SK-N-SH treated with all-trans-retinoic acid at 6 μM for 48 hours (cell line): ENCODE measurements around the gene MYO5B.

Experiments used
- ATAC-seq: fragments of 200-7000 bp; cut with Tn5 transposase; 3 replicates; pipeline ENCODE4 v1.9.1; 2020; ENCODE audit warnings: mild to moderate bottlenecking, moderate library complexity
- ARNTL ChIP-seq: fragments of 450-650 bp; formaldehyde crosslinking; IDR thresholded peaks from 2 replicates; pipeline ENCODE4 v1.5.0; 2020; ENCODE audit warnings: low read depth, mild to moderate bottlenecking, moderate library complexity, borderline replicate concordance
- BACH2 ChIP-seq: fragments of 250-450 bp; sonication (Bioruptor Pico); IDR thresholded peaks from 2 replicates; pipeline ENCODE4 v1.9.0; 2021; ENCODE audit warnings: mild to moderate bottlenecking, borderline replicate concordance
- CREB5 ChIP-seq: fragments of 250-450 bp; sonication (Bioruptor Pico); IDR thresholded peaks from 2 replicates; pipeline ENCODE4 v1.5.1; 2020; ENCODE audit warnings: low read depth, mild to moderate bottlenecking, moderate library complexity
- CSRNP3 ChIP-seq: fragments of 250-450 bp; sonication (Bioruptor Pico); IDR thresholded peaks from 2 replicates; pipeline ENCODE4 v1.5.1; 2021; ENCODE audit warnings: mild to moderate bottlenecking, moderate library complexity
- ESRRG ChIP-seq: fragments of 250-450 bp; sonication (Bioruptor Pico); IDR thresholded peaks from 2 replicates; pipeline ENCODE4 v1.6.1; 2021; ENCODE audit warnings: mild to moderate bottlenecking
- GLIS3 ChIP-seq: fragments of 250-450 bp; sonication (Bioruptor Pico); IDR thresholded peaks from 2 replicates; pipeline ENCODE4 v1.5.0; 2020; ENCODE audit warnings: mild to moderate bottlenecking, moderate library complexity
- ISL1 ChIP-seq: fragments of 250-450 bp; sonication (Bioruptor Pico); IDR thresholded peaks from 2 replicates; pipeline ENCODE4 v2.1.2; 2022; ENCODE audit warnings: mild to moderate bottlenecking, moderate library complexity
- OSR1 ChIP-seq: fragments of 250-450 bp; sonication (Bioruptor Pico); IDR thresholded peaks from 2 replicates; pipeline ENCODE4 v1.8.0; 2022; ENCODE audit warnings: moderate library complexity, mild to moderate bottlenecking, inconsistent platforms
- PATZ1 ChIP-seq: fragments of 250-450 bp; sonication (Bioruptor Pico); IDR thresholded peaks from 2 replicates; pipeline ENCODE4 v1.8.0; 2020; ENCODE audit warnings: mild to moderate bottlenecking, moderate library complexity, borderline replicate concordance
- POU6F1 ChIP-seq: fragments of 250-450 bp; sonication (Bioruptor Pico); IDR thresholded peaks from 2 replicates; pipeline ENCODE4 v1.8.0; 2021; ENCODE audit warnings: low read depth, mild to moderate bottlenecking, moderate library complexity, borderline replicate concordance
- PPARA ChIP-seq: fragments of 250-450 bp; sonication (Bioruptor Pico); IDR thresholded peaks from 2 replicates; pipeline ENCODE4 v1.5.0; 2020; ENCODE audit warnings: mild to moderate bottlenecking, borderline replicate concordance
- RARB ChIP-seq: fragments of 250-450 bp; sonication (Bioruptor Pico); IDR thresholded peaks from 2 replicates; pipeline ENCODE4 v1.8.0; 2021; ENCODE audit warnings: mild to moderate bottlenecking, moderate library complexity
- SNAI2 ChIP-seq: fragments of 250-450 bp; sonication (Bioruptor Pico); IDR thresholded peaks from 2 replicates; pipeline ENCODE4 v1.5.0; 2020; ENCODE audit warnings: mild to moderate bottlenecking, moderate library complexity
- TCF4 ChIP-seq: fragments of 250-450 bp; sonication (Bioruptor Pico); IDR thresholded peaks from 2 replicates; pipeline ENCODE4 v1.8.0; 2021; ENCODE audit warnings: mild to moderate bottlenecking, moderate library complexity, borderline replicate concordance
- TSHZ2 ChIP-seq: fragments of 250-450 bp; sonication (Bioruptor Pico); IDR thresholded peaks from 2 replicates; pipeline ENCODE4 v1.5.0; 2020; ENCODE audit warnings: mild to moderate bottlenecking, moderate library complexity
- ZC3H10 ChIP-seq: fragments of 250-450 bp; sonication (Bioruptor Pico); IDR thresholded peaks from 2 replicates; pipeline ENCODE4 v1.5.1; 2021; ENCODE audit warnings: mild to moderate bottlenecking, moderate library complexity
- ZFP3 ChIP-seq: fragments of 250-450 bp; sonication (Bioruptor Pico); IDR thresholded peaks from 2 replicates; pipeline ENCODE4 v1.5.0; 2020; ENCODE audit warnings: mild to moderate bottlenecking, moderate library complexity
- ZFP30 ChIP-seq: fragments of 450-650 bp; formaldehyde crosslinking; IDR thresholded peaks from 2 replicates; pipeline ENCODE4 v1.5.0; 2022; ENCODE audit warnings: mild to moderate bottlenecking, moderate library complexity
- ZNF565 ChIP-seq: fragments of 450-650 bp; formaldehyde crosslinking; conservative IDR thresholded peaks from 2 replicates; pipeline ENCODE4 v1.5.0; 2020; ENCODE audit warnings: low read depth, mild to moderate bottlenecking, moderate library complexity
- ZNF70 ChIP-seq: fragments of 450-650 bp; formaldehyde crosslinking; IDR thresholded peaks from 2 replicates; pipeline ENCODE4 v1.5.0; 2020; ENCODE audit warnings: mild to moderate bottlenecking, moderate library complexity
- ZNF8 ChIP-seq: fragments of 450-650 bp; formaldehyde crosslinking; IDR thresholded peaks from 2 replicates; pipeline ENCODE4 v1.5.0; 2020; ENCODE audit warnings: mild to moderate bottlenecking, moderate library complexity

The MYO5B gene

GRCh38 chr18:49855711-49856415 lies 339.1 kb downstream of the MYO5B start (continued):
- no peak for TF ChIP-seq TSHZ2

GRCh38 chr18:49854681-49855080 lies 340.3 kb downstream of the MYO5B start:
- ATAC-seq: no peak
- no peak for TF ChIP-seq SNAI2 (CRISPR knock-in tag)
- no peak for TF ChIP-seq BACH2 (CRISPR knock-in tag)
- no peak for TF ChIP-seq ZFP3 (CRISPR knock-in tag)
- TF ChIP-seq ARNTL (CRISPR knock-in tag): no peak
- TF ChIP-seq ZFP30 (CRISPR knock-in tag): no peak
- TF ChIP-seq PATZ1: no peak
- TF ChIP-seq CSRNP3: no peak
- TF ChIP-seq OSR1 (CRISPR knock-in tag): no peak
- TF ChIP-seq RARB (CRISPR knock-in tag): no peak
- TF ChIP-seq PPARA (CRISPR knock-in tag): no peak
- no peak for TF ChIP-seq ZC3H10 (CRISPR knock-in tag)
- no peak for TF ChIP-seq CREB5 (CRISPR knock-in tag)
- TF ChIP-seq GLIS3 (CRISPR knock-in tag): no peak
- TF ChIP-seq TSHZ2: no peak
- no peak for TF ChIP-seq POU6F1
- TF ChIP-seq ESRRG (CRISPR knock-in tag): no peak
- TF ChIP-seq ISL1 (CRISPR knock-in tag): no peak

- TF ChIP-seq ARNTL (CRISPR knock-in tag) (no peak), ESRRG (CRISPR knock-in tag) (no peak), SNAI2 (CRISPR knock-in tag) (no peak), ZFP30 (CRISPR knock-in tag) (no peak), ISL1 (CRISPR knock-in tag) (no peak), ZNF8 (CRISPR knock-in tag) (no peak), ZNF565 (CRISPR knock-in tag) (no peak), TCF4 (CRISPR knock-in tag) (no peak), CREB5 (CRISPR knock-in tag) (no peak), ZNF70 (CRISPR knock-in tag) (no peak), PPARA (CRISPR knock-in tag) (no peak), OSR1 (CRISPR knock-in tag) (no peak), TSHZ2 (no peak), ZC3H10 (CRISPR knock-in tag) (no peak)
- TF ChIP-seq, all 23 proteins: peak for 0
- ATAC-seq: no peak
These were observed 341.5 kb downstream of the MYO5B start for GRCh38 chr18:49853436-49853835.
